H1 (cell line): ENCODE measurements around the gene CACNG4. TPM values are rescaled to one million over a fixed set of nuclear protein-coding genes. Genes with fewer than 3 reads are reported as not detected.

Experiments used
- CTCF ChIA-PET: fragments of 300-600 bp; sonication (Branson Sonifier 250); formaldehyde crosslinking; loops from one replicate; lab custom pipeline; 2021; ENCODE audit not compliant: partially characterized antibody; lab: Charles Lee
- POLR2A ChIA-PET: fragments of 300-600 bp; sonication (Branson Sonifier 250); formaldehyde crosslinking; loops from one replicate; lab custom pipeline; 2021; ENCODE audit warnings: inconsistent platforms; ENCODE audit not compliant: partially characterized antibody; lab: Charles Lee
- DNase-seq, 2 experiments: peaks; one replicate each; pipeline versions ENCODE4 v3.0.0 to v3.0.0-alpha.2; 2010 to 2022; ENCODE audit warnings: low spot score in 2 of 2, low read depth in 1 of 2, mixed read lengths in 1 of 2
- FAIRE-seq: peaks from 2 replicates; lab custom pipeline; 2011; peaks lifted over from hg19 to GRCh38; lab: Jason Lieb, UNC
- H2AFZ ChIP-seq: 2 replicates; pipeline ENCODE4 v1.8.1; 2012; ENCODE audit warnings: low read length, inconsistent platforms
- H2AK5ac ChIP-seq: 2 replicates; pipeline ENCODE4 v1.6.1; 2013; ENCODE audit warnings: low read depth, low read length
- H2BK120ac ChIP-seq: replicated peaks from 2 replicates; pipeline ENCODE3; 2013; ENCODE audit warnings: low read depth, low read length, inconsistent platforms
- H2BK12ac ChIP-seq: 2 replicates; pipeline ENCODE4 v1.6.1; 2013; ENCODE audit warnings: low read depth, low read length
- H2BK15ac ChIP-seq: 2 replicates; pipeline ENCODE4 v1.6.1; 2013; ENCODE audit warnings: low read length
- H2BK20ac ChIP-seq: 2 replicates; pipeline ENCODE4 v1.6.1; 2013; ENCODE audit warnings: low read length
- H2BK5ac ChIP-seq: 2 replicates; pipeline ENCODE4 v1.6.1; 2013; ENCODE audit warnings: low read depth, low read length
- H3K14ac ChIP-seq: 2 replicates; pipeline ENCODE4 v1.6.1; 2013; ENCODE audit warnings: inconsistent platforms; ENCODE audit not compliant: insufficient read length
- H3K18ac ChIP-seq: 2 replicates; pipeline ENCODE4 v1.6.1; 2013; ENCODE audit warnings: low read length; ENCODE audit errors: extremely low read depth
- H3K23ac ChIP-seq: 2 replicates; pipeline ENCODE4 v1.6.1; 2013; ENCODE audit warnings: inconsistent platforms; ENCODE audit not compliant: insufficient read length
- H3K23me2 ChIP-seq: 2 replicates; pipeline ENCODE4 v1.6.1; 2013; ENCODE audit warnings: low read depth, low read length
- H3K27ac ChIP-seq: 2 replicates; pipeline ENCODE4 v1.6.1; 2011; ENCODE audit warnings: low read depth, low read length, inconsistent platforms
- H3K27me3 ChIP-seq, 4 experiments: replicated peaks in 1 of 4; 1 replicate in 1 of 4; 2 replicates in 3 of 4; pipeline versions ENCODE4 v1.6.1 to v1.8.1; 2011 to 2013; ENCODE audit warnings: low read length in 3 of 4, mild to moderate bottlenecking in 3 of 4, inconsistent platforms in 2 of 4, mixed read lengths in 2 of 4, moderate library complexity in 1 of 4; ENCODE audit not compliant: control insufficient read depth in 3 of 4, insufficient read depth in 3 of 4; ENCODE audit errors: extremely low read depth in 1 of 4
- H3K36me3 ChIP-seq, 4 experiments: 2 replicates each; pipeline versions ENCODE4 v1.6.1 to v1.8.1; 2011 to 2013; ENCODE audit warnings: mild to moderate bottlenecking in 4 of 4, low read length in 3 of 4, moderate library complexity in 2 of 4, control low read depth in 1 of 4, inconsistent platforms in 1 of 4; ENCODE audit not compliant: insufficient read depth in 4 of 4, control insufficient read depth in 2 of 4
- H3K4ac ChIP-seq: replicated peaks from 2 replicates; pipeline ENCODE3; 2013; ENCODE audit warnings: low read length, low read depth, mixed read lengths, inconsistent platforms; ENCODE audit not compliant: insufficient read length
- H3K4me1 ChIP-seq, 4 experiments: replicated peaks in 1 of 4; 1 replicate in 1 of 4; 2 replicates in 3 of 4; pipeline versions ENCODE4 v1.6.1 to v1.8.1; 2011 to 2013; ENCODE audit warnings: low read length in 3 of 4, inconsistent platforms in 2 of 4, mixed read lengths in 1 of 4; ENCODE audit not compliant: insufficient read depth in 4 of 4, control insufficient read depth in 3 of 4
- H3K4me2 ChIP-seq, 2 experiments: 2 replicates each; pipeline versions ENCODE4 v1.6.1 to v1.8.1; 2011 to 2013; ENCODE audit warnings: low read depth in 2 of 2, low read length in 2 of 2, control low read depth in 1 of 2, inconsistent platforms in 1 of 2, mild to moderate bottlenecking in 1 of 2; ENCODE audit not compliant: insufficient read depth in 1 of 2
- H3K4me3 ChIP-seq, 4 experiments: fragments of 200-600, 300-600 bp in 1 of 4; sonication (generic), shearing (Covaris generic), sonication (Bioruptor Twin) in 1 of 4; 2 replicates each; pipeline versions ENCODE4 v1.5.1 to v1.8.1; 2011 to 2016; ENCODE audit warnings: low read length in 4 of 4, low read depth in 3 of 4, control low read depth in 2 of 4, inconsistent platforms in 2 of 4, mild to moderate bottlenecking in 2 of 4, mixed read lengths in 1 of 4, moderate library complexity in 1 of 4; ENCODE audit not compliant: insufficient read depth in 2 of 4; ENCODE audit errors: extremely low read depth in 1 of 4
- H3K56ac ChIP-seq: replicated peaks from 2 replicates; pipeline ENCODE3; 2013; ENCODE audit warnings: low read depth, mild to moderate bottlenecking, mixed read lengths, low read length, inconsistent platforms; ENCODE audit not compliant: insufficient read length
- H3K79me1 ChIP-seq: 2 replicates; pipeline ENCODE4 v1.6.1; 2013; ENCODE audit warnings: low read depth, low read length, control low read depth
- H3K79me2 ChIP-seq, 2 experiments: 2 replicates each; pipeline versions ENCODE4 v1.6.1 to v1.8.1; 2012 to 2013; ENCODE audit warnings: low read length in 2 of 2, mild to moderate bottlenecking in 2 of 2, inconsistent platforms in 1 of 2; ENCODE audit not compliant: insufficient read depth in 2 of 2, control insufficient read depth in 1 of 2
- H3K9ac ChIP-seq, 4 experiments: replicated peaks in 1 of 4; 1 replicate in 1 of 4; 2 replicates in 3 of 4; pipeline versions ENCODE4 v1.6.1 to v1.8.1; 2011 to 2013; ENCODE audit warnings: low read depth in 3 of 4, low read length in 3 of 4, control low read depth in 2 of 4, mild to moderate bottlenecking in 2 of 4, moderate library complexity in 2 of 4, inconsistent platforms in 1 of 4; ENCODE audit errors: extremely low read depth in 1 of 4
- H3K9me3 ChIP-seq, 2 experiments: 2 replicates each; pipeline versions ENCODE4 v1.6.1 to v1.8.1; 2012 to 2013; ENCODE audit warnings: mild to moderate bottlenecking in 2 of 2, moderate library complexity in 2 of 2, control low read depth in 1 of 2, inconsistent platforms in 1 of 2, low read depth in 1 of 2, low read length in 1 of 2, mixed read lengths in 1 of 2; ENCODE audit not compliant: insufficient read depth in 2 of 2
- H4K20me1 ChIP-seq, 2 experiments: replicated peaks in 1 of 2; 2 replicates each; pipeline versions ENCODE3 to v1.8.1; 2011 to 2013; ENCODE audit warnings: inconsistent platforms in 2 of 2, low read length in 2 of 2, mild to moderate bottlenecking in 1 of 2; ENCODE audit not compliant: insufficient read depth in 2 of 2, control insufficient read depth in 1 of 2
- H4K5ac ChIP-seq: 2 replicates; pipeline ENCODE4 v1.6.1; 2013; ENCODE audit warnings: low read length, low read depth, mixed read lengths, inconsistent platforms; ENCODE audit not compliant: insufficient read length
- H4K8ac ChIP-seq: 2 replicates; pipeline ENCODE4 v1.8.0; 2013; ENCODE audit warnings: mild to moderate bottlenecking, moderate library complexity, low read length, inconsistent platforms; ENCODE audit not compliant: insufficient read depth; ENCODE audit errors: extremely low read depth
- H4K91ac ChIP-seq: replicated peaks from 2 replicates; pipeline ENCODE3; 2013; ENCODE audit warnings: low read length, mixed read lengths, inconsistent platforms; ENCODE audit not compliant: insufficient read length
- KDM1A ChIP-seq: fragments of 200-600, 300-600 bp; sonication (generic); IDR thresholded peaks from 2 replicates; pipeline ENCODE4 v1.7.1; 2016; ENCODE audit warnings: mild to moderate bottlenecking, low read length, borderline replicate concordance
- SAP30 ChIP-seq: fragments of 300-600 bp; sonication (generic); IDR thresholded peaks from 2 replicates; pipeline ENCODE4 v1.7.1; 2012; ENCODE audit warnings: low read length, moderate library complexity, mild to moderate bottlenecking, inconsistent platforms; ENCODE audit not compliant: insufficient read depth, insufficient replicate concordance
- WGBS, 2 experiments: shearing (Covaris generic) in 1 of 2; methylation state at CpG; one replicate each; pipeline versions ENCODE4 v1.1.6 to v1.1.7; 2013 to 2015; ENCODE audit warnings: low lambda C conversion rate in 2 of 2, mixed read lengths in 2 of 2, inconsistent platforms in 1 of 2, low coverage in 1 of 2, missing lambda C conversion rate in 1 of 2; ENCODE audit not compliant: insufficient replicate concordance in 2 of 2, insufficient coverage in 1 of 2, insufficient read length in 1 of 2; ENCODE audit errors: extremely low coverage in 1 of 2, missing lambda C conversion rate in 1 of 2; 5-methylcytosine and 5-hydroxymethylcytosine counted together
- polyA plus RNA-seq, 7 experiments: library from polyadenylated mRNA; depleted of rRNA in 3 of 7; stranded (reverse) in 5 of 7; unstranded in 2 of 7; fragments of >200 nt in 5 of 7; fragments of 200-250 nt in 2 of 7; gene quantifications; 1 replicate in 5 of 7; 2 replicates in 1 of 7; 4 replicates in 1 of 7; pipeline versions ENCODE4 v1.2.1 to v1.2.3, GENCODE V29; 2011 to 2013; ENCODE audit warnings: missing spikeins in 2 of 7, mixed read lengths in 2 of 7
- total RNA-seq: library from RNA; stranded (reverse); fragmentation: NEBNext Ultra II Directional; extraction: Animal tissue kit (Norgen Biotek cat#: 25700); gene quantifications from 2 replicates; pipeline ENCODE4 v1.2.1, GENCODE V29; 2021

CACNG4 gene
- total and polyA plus RNA-seq, 2 of the 8 experiments (the other 6 are each of a cell fraction or from before 2014, with no cell fraction given): 3.6 to 5.6 TPM

DNA sequence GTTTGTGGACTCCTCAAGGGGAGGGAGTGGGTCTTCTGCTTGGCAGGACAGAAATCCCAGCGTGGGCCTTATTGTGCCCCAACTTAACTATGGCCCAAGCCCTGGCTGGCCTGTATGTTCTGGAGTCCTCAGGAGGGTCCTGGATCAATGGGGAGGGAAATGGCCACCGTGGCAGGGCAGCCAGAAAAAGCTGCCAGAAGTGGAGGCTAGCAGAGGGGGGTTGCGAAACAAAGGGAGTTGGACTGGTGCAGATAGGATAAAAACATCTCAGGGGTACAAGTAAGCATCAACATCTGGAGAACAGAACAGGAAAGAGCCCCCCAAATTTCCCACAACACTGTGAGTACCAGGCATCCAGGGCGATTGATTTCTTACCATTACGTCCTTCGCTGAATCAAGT lies 76.1 kb downstream of the CACNG4 start:
- H3K9ac ChIP-seq: no peak overlapping the region
- no peaks in the 10 kb centered on the region for H3K79me2 ChIP-seq
- no peaks in the 10 kb centered on the region; a peak in 1 of 8 replicates for H3K36me3 ChIP-seq
- H2AK5ac ChIP-seq: no peak overlapping the region
- no peaks in the 10 kb centered on the region for H3K79me1 ChIP-seq
- no peaks in the 10 kb centered on the region for H4K20me1 ChIP-seq
- H3K4ac ChIP-seq: no peak overlapping the region
- H3K4me1 ChIP-seq: 0 out of 7 replicates have a peak, but pooled peaks cover 0 to 3% (median under 1%) of the 10 kb centered on the region in 4 experiments
- ChIA-PET POLR2A (no interaction called here), CTCF (interaction anchor here (0.7 kb wide), 1 partner anchor 107 kb away, joined by 3 read pairs; no protein-coding TSS in a partner anchor)
- H4K8ac ChIP-seq: no peak overlapping the region
- TF ChIP-seq SAP30: no peak
- TF ChIP-seq KDM1A: no peak
- H3K27me3 ChIP-seq: no peaks in the 10 kb centered on the region
- no peak overlapping the region for H3K4me2 ChIP-seq
- WGBS, 2 experiments: 93% methylated on average over 6 of the region's 6 CpGs; no CpG with 5 or more reads in 1 of the 2 experiments
- no peak overlapping the region for H2BK20ac ChIP-seq
- no peaks in the 10 kb centered on the region for H3K9me3 ChIP-seq
- H4K5ac ChIP-seq: no peak overlapping the region
- H2AFZ ChIP-seq: no peak overlapping the region
- H3K56ac ChIP-seq: no peak overlapping the region
- no peak overlapping the region for H3K18ac ChIP-seq
- no peak overlapping the region for H3K23ac ChIP-seq
- no peak for FAIRE-seq
- H4K91ac ChIP-seq: no peak overlapping the region
- no peak overlapping the region for H3K14ac ChIP-seq
- no peaks in the 10 kb centered on the region for H3K23me2 ChIP-seq
- no peak overlapping the region for H3K4me3 ChIP-seq
- DNase-seq: no peak
- no peak overlapping the region for H2BK120ac ChIP-seq
- H3K27ac ChIP-seq: no peak overlapping the region
- H2BK12ac ChIP-seq: no peak overlapping the region
- no peak overlapping the region for H2BK15ac ChIP-seq
- H2BK5ac ChIP-seq: no peak overlapping the region
